GM12891 (cell line): ENCODE data around the gene DCP2.

Experiments
- PAX5 ChIP-seq: IDR thresholded peaks from 2 replicates; pipeline ENCODE4 v1.6.1; 2011; ENCODE audit warnings: low read length, moderate library complexity, mild to moderate bottlenecking; ENCODE audit not compliant: insufficient read depth, severe bottlenecking
- POLR2A ChIP-seq: IDR thresholded peaks from 2 replicates; pipeline ENCODE4 v1.6.1; 2011; ENCODE audit warnings: low read depth, low read length, control low read depth
- POLR2AphosphoS5 ChIP-seq: IDR thresholded peaks from 2 replicates; pipeline ENCODE4 v1.6.1; 2011; ENCODE audit warnings: low read depth, low read length, control low read depth
- POU2F2 ChIP-seq: IDR thresholded peaks from 2 replicates; pipeline ENCODE4 v1.6.1; 2011; ENCODE audit warnings: low read depth, mild to moderate bottlenecking, control low read depth, low read length, moderate library complexity
- SPI1 ChIP-seq: IDR thresholded peaks from 2 replicates; pipeline ENCODE4 v1.6.1; 2011; ENCODE audit warnings: low read depth, low read length, control low read depth
- TAF1 ChIP-seq: IDR thresholded peaks from 2 replicates; pipeline ENCODE4 v1.6.1; 2011; ENCODE audit warnings: low read depth, low read length, control low read depth

DNA sequence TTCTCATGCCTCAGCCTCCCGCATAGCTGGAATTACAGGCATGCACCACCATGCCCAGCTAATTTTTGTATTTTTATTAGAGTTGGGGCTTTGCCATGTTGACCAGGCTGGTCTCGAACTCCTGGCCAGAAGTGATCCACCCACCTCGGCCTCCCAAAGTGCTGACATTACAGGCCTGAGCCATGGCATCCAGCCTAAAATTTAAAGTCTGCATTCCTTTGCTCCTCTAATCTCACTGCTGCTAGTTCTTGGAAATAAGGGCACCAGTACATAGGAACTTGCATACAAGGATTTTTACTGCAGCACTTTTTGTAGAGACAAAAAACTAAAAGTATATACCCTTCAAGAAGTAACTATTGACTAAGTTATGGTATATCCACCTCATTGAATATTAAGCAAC is 20.0 kb upstream of the DCP2 start:
- TF ChIP-seq POLR2A (no peak), POLR2AphosphoS5 (no peak), SPI1 (no peak), TAF1 (no peak), PAX5 (no peak), POU2F2 (no peak)
